Testis (tissue), 2 donors: ENCODE measurements around the gene SETX.

Experiments used
- CTCF ChIP-seq, 3 experiments: fragments of 450-650 bp in 2 of 3; fragments of 200-600 bp in 1 of 3; sonication (generic) in 1 of 3; IDR thresholded peaks; one replicate each; pipeline ENCODE4 v1.5.1; 2016 to 2019; ENCODE audit warnings: antibody characterized with exemption in 3 of 3, mild to moderate bottlenecking in 2 of 3, moderate library complexity in 1 of 3
- POLR2A ChIP-seq: fragments of 450-650 bp; IDR thresholded peaks from one replicate; pipeline ENCODE4 v1.6.1; 2017; ENCODE audit warnings: antibody characterized with exemption, mild to moderate bottlenecking, moderate library complexity

- TF ChIP-seq CTCF (IDR thresholded peaks at IDR 0.05) = no peak
- no peak for TF ChIP-seq POLR2A
Observed at GRCh38 chr9:132333556-132333955, 21.2 kb downstream of the SETX start.
